Stimulated activated CD4-positive, alpha-beta T cell treated with anti-CD3 and anti-CD28 coated beads, Interleukin-15, amount 100 ng/mL, for 24 hours (primary cell): ENCODE measurements around the gene CCDC33.
A peak's percentile ranks its signal among the peaks of the same experiment; 100 is the strongest.

Source experiments
- DNase-seq: peaks from one replicate; pipeline ENCODE4 v3.0.0-alpha.2; 2020

The CCDC33 gene

DNA sequence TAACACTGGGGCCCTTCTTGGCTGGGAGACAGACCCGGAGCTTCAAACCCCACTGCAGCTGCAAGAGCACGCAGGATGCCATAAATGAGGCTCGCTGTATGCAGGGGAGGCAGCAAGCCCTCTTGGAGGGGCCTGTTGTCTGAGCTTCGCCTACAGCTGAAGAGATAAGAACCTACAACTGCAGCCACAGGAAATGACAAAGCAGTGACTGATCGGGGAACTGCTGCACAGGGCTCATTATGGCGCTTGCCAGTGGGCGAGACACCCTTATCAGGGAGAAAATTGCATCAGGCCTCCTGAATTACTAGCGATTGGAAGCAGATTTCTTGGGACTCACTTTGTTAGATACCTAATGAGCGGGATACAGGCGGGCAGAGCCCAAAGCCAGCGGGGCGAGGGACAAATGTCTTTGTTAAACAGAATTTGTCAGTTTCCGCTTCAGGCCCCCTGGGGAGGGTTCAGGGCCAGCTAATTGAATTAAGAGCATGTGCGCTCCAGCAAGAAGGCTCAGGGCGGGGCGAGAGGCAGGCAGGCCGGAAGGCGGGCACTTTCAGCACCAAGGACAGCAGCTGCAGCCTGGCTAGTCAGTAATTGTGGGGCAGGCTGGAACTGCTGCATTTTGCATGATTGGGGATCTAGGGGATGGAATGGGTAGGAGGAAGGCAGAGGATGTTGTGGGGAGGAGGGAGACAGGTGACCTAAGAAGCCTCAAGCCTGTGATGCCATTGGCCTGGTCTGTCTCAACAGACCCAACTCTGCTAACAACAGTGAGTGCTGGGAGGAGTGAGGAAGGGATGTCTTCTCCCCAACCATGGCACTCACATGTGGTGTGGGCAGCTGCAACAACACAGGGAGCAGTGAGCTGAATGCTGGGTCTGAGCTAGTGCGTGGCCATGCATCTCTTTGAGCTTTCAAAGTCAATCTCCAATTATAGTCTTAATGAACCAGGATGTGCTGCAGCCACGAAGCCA lies 55.3 kb downstream of the CCDC33 start:
- DNase-seq = peak; percentile 85

- DNase-seq = no peak
Observed at GRCh38 chr15:74293021-74293810, 57.1 kb downstream of the CCDC33 start.

DNA sequence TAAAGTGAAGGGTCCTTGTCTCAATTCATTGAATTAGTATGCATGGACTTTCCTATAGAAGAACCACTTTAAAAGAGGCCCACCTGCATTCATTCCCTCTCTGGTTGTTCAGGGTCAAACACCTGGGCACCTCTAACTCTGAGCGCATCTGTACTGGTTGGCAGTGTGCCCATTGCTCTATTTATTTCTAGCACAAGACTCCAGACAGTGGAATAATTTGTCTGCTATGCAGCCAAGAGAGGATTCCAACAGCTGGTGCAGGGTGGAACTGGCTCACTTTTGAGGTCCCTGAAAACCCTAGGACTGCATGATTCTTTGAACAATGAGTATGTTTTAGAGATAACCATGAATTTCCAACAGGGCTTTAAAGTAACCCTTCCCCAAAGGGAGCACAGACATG lies 57.9 kb downstream of the CCDC33 start:
- DNase-seq = no peak

GRCh38 chr15:74295800-74296199 lies 59.7 kb downstream of the CCDC33 start:
- no peak for DNase-seq

DNA sequence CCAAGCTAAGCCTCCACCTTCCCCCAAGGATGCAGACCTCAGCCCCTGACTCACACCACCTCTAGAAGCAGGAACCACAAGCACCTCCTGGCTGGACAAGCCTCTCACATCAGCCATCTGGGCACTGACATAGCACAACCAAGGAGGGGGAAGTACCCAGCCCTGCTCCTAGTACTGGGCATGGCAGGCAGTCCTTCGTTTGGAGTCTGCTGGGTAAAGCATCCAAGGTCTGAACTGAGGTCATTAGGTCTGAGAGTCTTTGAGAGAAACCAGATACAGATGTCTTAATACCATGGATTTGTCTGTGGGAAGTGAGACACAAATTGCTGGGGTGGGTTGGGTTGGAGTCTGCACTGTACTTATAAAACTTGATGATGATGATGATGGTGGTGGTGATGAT lies 61.8 kb downstream of the CCDC33 start:
- DNase-seq = no peak

- no peak for DNase-seq
Observed at GRCh38 chr15:74300057-74300795, 64.1 kb downstream of the CCDC33 start.

DNA sequence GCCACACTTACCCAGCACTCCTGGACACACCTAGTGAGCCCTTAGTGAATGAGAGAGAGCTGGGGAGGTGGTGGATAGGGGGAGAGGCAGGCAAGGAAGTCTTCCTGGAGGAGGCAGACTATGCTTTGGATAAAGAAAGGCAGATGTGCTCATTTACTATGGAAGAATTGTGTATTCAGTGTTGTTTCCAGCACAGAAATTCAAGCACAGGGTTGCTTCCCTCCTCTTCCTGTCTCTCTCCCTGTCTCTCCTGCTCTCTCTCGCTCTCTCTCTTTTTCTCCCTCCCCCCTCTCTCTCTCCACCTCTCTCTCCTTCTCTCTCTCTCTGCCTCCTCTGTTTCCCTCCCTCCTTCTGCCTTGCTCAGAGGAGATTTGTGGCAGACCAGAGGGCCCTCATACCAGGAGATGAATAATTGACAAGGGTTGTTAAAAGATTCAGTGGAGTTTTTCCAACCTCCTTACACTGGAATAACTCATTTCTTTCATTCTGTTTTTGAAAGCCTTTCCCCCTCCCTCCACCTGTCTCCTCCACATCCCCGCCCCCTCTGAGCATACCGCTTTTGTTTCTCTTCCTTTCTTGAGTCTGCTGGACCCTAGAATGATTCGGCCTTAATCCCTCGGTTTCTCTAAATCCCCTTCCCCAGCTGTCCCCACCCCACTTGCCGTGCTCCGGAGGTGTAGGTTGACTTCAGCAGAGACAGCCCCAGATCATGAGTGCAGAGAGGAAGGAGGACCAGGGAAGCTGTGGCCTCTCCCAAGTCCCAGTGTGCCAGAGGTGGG lies 65.6 kb downstream of the CCDC33 start:
- DNase-seq = no peak

GRCh38 chr15:74302821-74303359 lies 66.8 kb downstream of the CCDC33 start:
- DNase-seq = peak; percentile 61

DNA sequence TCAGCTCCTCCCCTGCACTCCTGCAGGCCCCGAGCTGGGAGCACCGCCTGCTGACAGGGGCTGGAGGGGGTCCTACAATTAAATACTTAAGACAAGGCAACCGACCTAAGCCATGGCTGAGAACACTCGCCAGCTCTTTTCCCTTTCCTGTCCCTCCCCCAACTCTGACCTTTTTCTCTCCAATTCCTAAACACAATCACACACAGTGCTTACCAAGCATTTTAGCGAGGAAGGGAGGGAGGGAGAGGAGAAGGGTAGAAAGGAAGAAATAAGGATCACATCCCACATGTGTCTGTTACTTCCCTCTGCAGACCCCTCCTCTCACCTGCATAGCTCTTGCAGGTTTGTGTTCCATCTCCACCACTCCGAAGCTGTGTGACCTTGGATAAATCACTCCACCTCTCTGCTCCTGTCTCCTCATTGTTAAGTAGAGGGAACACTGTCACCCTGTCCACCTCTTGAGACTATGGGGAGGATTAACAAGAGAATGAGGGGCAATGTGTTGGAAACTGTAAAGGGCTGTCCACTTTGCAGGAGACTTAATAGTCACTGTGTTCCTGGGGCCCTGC lies 67.7 kb downstream of the CCDC33 start:
- DNase-seq = no peak

DNA sequence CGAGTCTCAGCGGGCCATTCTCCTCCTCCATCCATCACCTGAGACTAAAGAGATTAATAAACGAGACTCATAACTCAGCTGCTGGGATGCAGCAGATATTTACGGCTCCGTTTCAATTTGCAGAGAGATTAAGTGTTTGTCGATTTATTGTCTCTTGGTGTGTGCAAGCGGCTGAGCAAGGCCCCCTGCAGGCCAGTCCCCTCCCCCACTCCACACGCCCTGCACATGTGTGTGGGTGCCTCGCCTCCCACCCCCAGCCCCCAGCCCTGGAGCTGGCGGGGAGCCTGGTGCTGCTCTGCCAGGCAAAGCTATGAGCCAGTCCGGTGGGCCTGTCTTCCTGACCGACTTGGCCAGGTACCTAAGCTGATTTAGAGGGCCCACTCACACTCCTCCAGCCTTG lies 68.3 kb downstream of the CCDC33 start:
- DNase-seq = no peak

DNA sequence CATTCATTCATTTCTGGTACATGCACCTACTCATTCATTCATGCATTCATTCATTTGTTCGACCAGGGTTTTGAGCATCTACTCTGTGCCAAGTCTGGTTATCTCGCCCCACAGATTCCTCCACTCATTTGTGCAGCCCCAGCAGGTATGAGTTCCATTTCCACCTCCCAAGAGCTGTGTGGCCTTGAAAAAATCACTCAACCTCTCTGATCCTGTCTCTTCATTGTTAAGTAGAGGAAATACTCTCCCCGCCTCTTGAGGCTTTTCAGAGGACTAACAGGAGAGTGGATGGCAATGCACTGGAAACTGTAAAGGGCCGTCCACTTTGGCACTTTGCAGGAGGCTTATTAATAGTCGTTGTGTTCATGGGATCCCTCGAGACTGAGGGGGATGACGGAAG lies 69.6 kb downstream of the CCDC33 start:
- no peak for DNase-seq

GRCh38 chr15:74306781-74307217 lies 70.7 kb downstream of the CCDC33 start:
- DNase-seq = no peak

DNA sequence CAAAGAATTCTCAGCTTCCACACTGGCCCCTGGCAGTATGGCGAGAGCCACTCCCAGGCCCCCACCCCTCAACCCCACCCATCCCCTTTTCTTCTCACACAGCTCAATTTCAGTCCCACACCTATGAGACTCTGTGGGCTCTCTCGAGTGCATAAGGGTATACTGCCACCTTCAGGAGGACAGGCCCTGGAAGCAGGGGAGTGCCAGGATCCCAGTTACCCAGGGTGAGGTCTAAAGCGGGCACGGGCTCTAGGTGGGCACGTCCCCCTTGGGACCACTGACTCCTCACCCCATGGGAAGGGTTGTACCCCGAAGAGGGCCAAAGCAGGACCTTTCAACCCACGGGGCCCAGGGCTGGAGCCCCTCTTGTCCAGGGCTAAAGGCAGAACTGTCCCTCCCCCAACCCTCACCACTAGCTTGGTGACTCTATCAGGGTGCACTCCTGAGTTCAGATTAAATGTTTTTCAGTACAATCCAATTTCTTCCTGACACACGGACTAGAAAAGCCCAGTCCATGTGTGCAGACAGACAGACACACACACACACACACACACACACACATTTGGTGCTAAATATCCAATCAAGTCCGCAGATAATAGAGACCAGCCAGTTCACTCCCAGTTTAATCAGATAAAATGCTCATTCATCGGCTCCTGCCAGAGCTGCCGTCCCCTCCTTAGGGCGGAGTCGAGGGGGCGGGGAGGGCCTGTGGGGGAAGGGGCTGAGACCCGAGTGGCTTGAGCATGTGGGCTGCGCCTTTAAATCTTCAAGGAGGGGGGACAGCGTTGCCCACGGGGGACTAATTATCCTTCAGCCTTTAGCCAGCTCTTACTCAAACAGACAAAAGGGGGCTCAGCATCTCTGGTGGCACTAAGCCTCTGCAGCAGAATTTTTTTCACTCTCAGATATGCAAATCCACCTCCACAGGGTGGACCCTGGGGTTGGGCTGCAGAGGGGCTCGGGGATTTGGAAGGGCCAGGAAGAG lies 72.0 kb downstream of the CCDC33 start:
- DNase-seq = peak; percentile 52

GRCh38 chr15:74311734-74312444 lies 75.8 kb downstream of the CCDC33 start:
- no peak for DNase-seq

DNA sequence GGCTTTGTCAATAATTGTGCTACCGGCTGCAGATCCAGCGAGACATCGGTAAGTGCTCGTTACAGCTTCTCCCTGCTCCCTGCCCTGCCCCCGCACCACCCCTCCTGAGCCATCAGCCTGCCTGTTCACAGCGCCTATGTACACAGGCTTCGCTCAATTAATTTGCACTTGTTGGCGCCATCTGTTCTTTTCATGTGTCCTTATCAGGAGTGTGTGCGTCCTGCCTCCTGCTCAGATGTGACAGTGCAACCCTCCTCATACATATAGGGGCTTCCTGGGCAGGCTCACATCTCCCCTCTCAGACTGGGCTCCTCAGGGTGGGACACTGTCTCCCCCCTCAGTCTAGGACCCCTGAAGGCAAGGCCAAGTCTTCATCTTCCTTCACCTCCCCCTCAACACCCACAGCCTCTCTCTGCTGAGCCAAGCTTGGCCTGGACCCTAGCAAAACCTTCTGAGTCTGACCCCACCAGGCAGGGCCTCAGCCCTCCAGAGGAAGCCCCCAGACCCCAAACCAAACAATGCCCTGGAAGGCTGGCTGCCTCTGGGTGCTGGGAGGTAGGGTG lies 76.4 kb downstream of the CCDC33 start:
- DNase-seq = no peak

DNA sequence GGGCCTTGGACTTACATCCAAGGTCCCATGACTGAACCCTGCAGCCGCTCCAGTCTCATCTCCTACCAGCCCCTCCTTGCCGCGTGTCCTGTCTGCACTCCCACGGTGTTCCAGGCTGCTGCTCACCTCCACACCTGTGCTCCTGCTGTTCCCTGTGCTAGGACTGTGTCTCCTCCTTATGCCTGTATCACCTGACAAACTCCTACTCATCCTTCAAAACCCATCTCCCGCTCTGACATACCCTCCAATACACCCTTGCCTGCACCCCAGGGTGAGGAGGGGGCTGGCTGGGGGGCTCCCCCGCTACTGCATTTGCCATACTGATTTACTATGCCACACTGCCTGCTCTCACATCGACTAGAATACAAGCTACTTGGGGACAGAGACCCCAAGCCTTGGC lies 77.8 kb downstream of the CCDC33 start:
- no peak for DNase-seq

GRCh38 chr15:74314795-74315438 lies 78.8 kb downstream of the CCDC33 start:
- peak; percentile 33 for DNase-seq

DNA sequence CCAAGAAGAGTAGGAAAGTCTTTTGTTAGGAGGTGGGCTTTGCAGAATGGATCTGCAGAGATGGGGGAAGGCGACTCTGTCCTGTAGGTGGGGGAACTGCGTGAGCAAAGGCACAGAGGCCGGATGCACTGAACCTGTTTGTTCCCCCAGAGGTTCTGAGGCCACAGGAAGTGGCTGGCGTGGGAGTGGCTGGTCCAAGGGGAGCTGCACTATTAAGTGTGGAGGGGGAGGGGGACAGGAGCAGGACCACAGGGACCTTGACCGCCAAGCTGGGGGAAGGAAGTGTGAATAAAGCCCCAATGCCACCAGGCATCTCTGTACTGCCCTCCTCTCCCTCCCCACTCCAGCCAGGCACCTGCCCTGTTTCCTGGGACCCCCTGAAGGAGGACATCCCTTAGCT lies 79.5 kb downstream of the CCDC33 start:
- peak; percentile 27 for DNase-seq

DNA sequence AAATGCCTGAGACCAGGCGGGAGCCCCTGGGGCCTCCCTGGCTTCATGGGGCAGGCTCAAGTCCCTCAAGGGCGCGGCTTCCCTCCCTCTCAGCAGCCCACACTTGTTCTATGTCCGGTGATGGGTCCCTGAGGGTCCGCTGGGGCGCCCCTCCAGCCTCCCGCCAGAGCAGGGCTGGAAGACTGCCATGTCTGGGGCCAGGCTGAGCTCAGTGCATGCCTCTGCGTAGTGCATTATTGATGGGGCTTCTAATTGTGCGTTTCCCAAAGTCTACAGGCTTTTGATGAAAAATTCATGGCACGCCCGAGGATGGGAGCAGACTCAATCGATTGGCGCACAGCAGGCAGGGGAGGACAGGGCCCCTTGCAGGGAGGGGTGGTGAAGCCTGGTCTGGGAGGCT lies 80.0 kb downstream of the CCDC33 start:
- no peak for DNase-seq
